Neural progenitor cell (in vitro differentiated cells): ENCODE data around the gene FOXK2.
"Not testable (repeated sequence)": the region's sequence is repeated elsewhere in the genome, so short reads cannot be mapped to it uniquely, and the experiment has no call there.

Experiments
- EZH2 ChIP-seq: fragments of 200-600 bp; sonication (generic); IDR thresholded peaks from 2 replicates; pipeline ENCODE4 v1.6.1; 2017; ENCODE audit warnings: antibody characterized with exemption, mild to moderate bottlenecking, moderate library complexity
- TF ChIP-seq, protein P1 (sequence below): fragments of 200-600 bp; sonication (generic); IDR thresholded peaks from 2 replicates; pipeline ENCODE4 v1.5.1; 2017; ENCODE audit warnings: antibody characterized with exemption, mild to moderate bottlenecking

DNA sequence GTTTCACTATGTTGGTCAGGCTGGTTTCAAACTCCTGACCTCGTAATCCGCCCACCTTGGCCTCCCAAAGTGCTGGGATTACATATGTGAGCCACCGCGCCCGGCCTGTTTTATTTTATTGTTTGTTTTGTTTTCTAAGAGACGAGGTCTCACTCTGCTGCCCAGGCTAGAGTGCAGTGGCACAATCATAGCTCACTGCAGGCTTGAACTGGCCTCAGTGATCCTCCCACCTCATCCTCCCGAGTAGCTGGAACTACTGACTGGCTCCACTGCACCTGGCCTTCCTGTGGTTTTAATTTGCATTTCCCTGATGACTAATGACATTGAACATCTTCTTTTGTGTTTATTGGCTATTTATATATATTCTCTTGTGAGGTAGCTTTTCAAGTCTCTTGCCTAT lies 13.1 kb upstream of the FOXK2 start:
- TF ChIP-seq, protein P1, sequence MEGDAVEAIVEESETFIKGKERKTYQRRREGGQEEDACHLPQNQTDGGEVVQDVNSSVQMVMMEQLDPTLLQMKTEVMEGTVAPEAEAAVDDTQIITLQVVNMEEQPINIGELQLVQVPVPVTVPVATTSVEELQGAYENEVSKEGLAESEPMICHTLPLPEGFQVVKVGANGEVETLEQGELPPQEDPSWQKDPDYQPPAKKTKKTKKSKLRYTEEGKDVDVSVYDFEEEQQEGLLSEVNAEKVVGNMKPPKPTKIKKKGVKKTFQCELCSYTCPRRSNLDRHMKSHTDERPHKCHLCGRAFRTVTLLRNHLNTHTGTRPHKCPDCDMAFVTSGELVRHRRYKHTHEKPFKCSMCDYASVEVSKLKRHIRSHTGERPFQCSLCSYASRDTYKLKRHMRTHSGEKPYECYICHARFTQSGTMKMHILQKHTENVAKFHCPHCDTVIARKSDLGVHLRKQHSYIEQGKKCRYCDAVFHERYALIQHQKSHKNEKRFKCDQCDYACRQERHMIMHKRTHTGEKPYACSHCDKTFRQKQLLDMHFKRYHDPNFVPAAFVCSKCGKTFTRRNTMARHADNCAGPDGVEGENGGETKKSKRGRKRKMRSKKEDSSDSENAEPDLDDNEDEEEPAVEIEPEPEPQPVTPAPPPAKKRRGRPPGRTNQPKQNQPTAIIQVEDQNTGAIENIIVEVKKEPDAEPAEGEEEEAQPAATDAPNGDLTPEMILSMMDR, result not testable (repeated sequence)
- not testable (repeated sequence) for TF ChIP-seq EZH2
